Liver (tissue), 9 donors: Measurements from ENCODE around the gene GTF2B. TPM values are rescaled to one million over a fixed set of nuclear protein-coding genes. Genes with fewer than 3 reads are reported as not detected.

ENCODE experiments used
- DNase-seq: peaks from one replicate; pipeline ENCODE4 v3.0.0-alpha.2; 2017; ENCODE audit warnings: low spot score
- H3K27ac ChIP-seq, 2 donors: one replicate each; pipeline ENCODE4 v1.7.0; 2013; ENCODE audit warnings: inconsistent platforms in 2 of 2, low read length in 2 of 2, control low read depth in 1 of 2, low read depth in 1 of 2, mild to moderate bottlenecking in 1 of 2
- H3K27me3 ChIP-seq, 4 donors: one replicate each; pipeline versions ENCODE4 v1.6.1 to v1.7.0; 2013; ENCODE audit warnings: low read length in 3 of 4, inconsistent platforms in 1 of 4, mild to moderate bottlenecking in 1 of 4, moderate library complexity in 1 of 4; ENCODE audit not compliant: control insufficient read depth in 4 of 4, insufficient read depth in 4 of 4
- H3K36me3 ChIP-seq, 4 donors: one replicate each; pipeline versions ENCODE4 v1.6.1 to v1.7.0; 2013; ENCODE audit warnings: low read length in 3 of 4, mild to moderate bottlenecking in 3 of 4, low read depth in 1 of 4, moderate library complexity in 1 of 4; ENCODE audit not compliant: control insufficient read depth in 4 of 4, insufficient read depth in 3 of 4
- H3K4me1 ChIP-seq, 4 donors: one replicate each; pipeline versions ENCODE4 v1.6.1 to v1.7.0; 2013; ENCODE audit warnings: low read length in 3 of 4, mild to moderate bottlenecking in 3 of 4, moderate library complexity in 1 of 4; ENCODE audit not compliant: control insufficient read depth in 4 of 4, insufficient read depth in 4 of 4
- H3K4me3 ChIP-seq, 3 donors: one replicate each; pipeline versions ENCODE4 v1.6.1 to v1.7.0; 2013; ENCODE audit warnings: low read length in 3 of 3, control low read depth in 1 of 3, low read depth in 1 of 3, mild to moderate bottlenecking in 1 of 3
- H3K9ac ChIP-seq, 2 donors: one replicate each; pipeline ENCODE4 v1.7.0; 2013; ENCODE audit warnings: low read length in 2 of 2, mild to moderate bottlenecking in 2 of 2, moderate library complexity in 2 of 2, control low read depth in 1 of 2, low read depth in 1 of 2
- H3K9me3 ChIP-seq, 4 donors: one replicate each; pipeline versions ENCODE4 v1.6.1 to v1.7.0; 2013; ENCODE audit warnings: low read length in 3 of 4; ENCODE audit not compliant: control insufficient read depth in 4 of 4
- ATF3 ChIP-seq: IDR thresholded peaks from 2 replicates; pipeline ENCODE4 v1.6.1; 2016; ENCODE audit warnings: antibody characterized with exemption
- CTCF ChIP-seq: fragments of 150-350 bp; IDR thresholded peaks from 2 replicates; pipeline ENCODE4 v1.5.1; 2017; ENCODE audit warnings: improper control_type of control experiment, low read depth, low read length; ENCODE audit not compliant: missing input control
- EGR1 ChIP-seq, 2 donors: IDR thresholded peaks; 2 replicates each; pipeline ENCODE4 v1.6.1; 2016 to 2018; ENCODE audit warnings: antibody characterized with exemption in 2 of 2, low read depth in 2 of 2
- FOXA1 ChIP-seq: IDR thresholded peaks from 2 replicates; pipeline ENCODE4 v1.6.1; 2016; ENCODE audit warnings: antibody characterized with exemption
- FOXA2 ChIP-seq: IDR thresholded peaks from 2 replicates; pipeline ENCODE4 v1.6.1; 2016; ENCODE audit warnings: antibody characterized with exemption
- GABPA ChIP-seq, 2 donors: IDR thresholded peaks in 1 of 2; conservative IDR thresholded peaks in 1 of 2; 2 replicates each; pipeline ENCODE4 v1.6.1; 2016; ENCODE audit warnings: antibody characterized with exemption in 2 of 2, mild to moderate bottlenecking in 1 of 2, moderate library complexity in 1 of 2
- HNF4A ChIP-seq, 2 donors: conservative IDR thresholded peaks; 2 replicates each; pipeline ENCODE4 v1.6.1; 2016; ENCODE audit warnings: antibody characterized with exemption in 2 of 2, mild to moderate bottlenecking in 2 of 2
- HNF4G ChIP-seq: IDR thresholded peaks from 2 replicates; pipeline ENCODE4 v1.6.1; 2016; ENCODE audit warnings: antibody characterized with exemption
- JUND ChIP-seq, 2 donors: IDR thresholded peaks; 2 replicates each; pipeline ENCODE4 v1.6.1; 2016; ENCODE audit warnings: antibody characterized with exemption in 2 of 2
- MAX ChIP-seq: IDR thresholded peaks from 2 replicates; pipeline ENCODE4 v1.6.1; 2016; ENCODE audit warnings: antibody characterized with exemption
- NR2F2 ChIP-seq: IDR thresholded peaks from 2 replicates; pipeline ENCODE4 v1.6.1; 2016; ENCODE audit warnings: antibody characterized with exemption
- RAD21 ChIP-seq, 2 donors: IDR thresholded peaks; 2 replicates each; pipeline ENCODE4 v1.6.1; 2016; ENCODE audit warnings: antibody characterized with exemption in 2 of 2, mild to moderate bottlenecking in 2 of 2
- REST ChIP-seq: IDR thresholded peaks from 2 replicates; pipeline ENCODE4 v1.6.1; 2016; ENCODE audit warnings: antibody characterized with exemption, mild to moderate bottlenecking
- RXRA ChIP-seq, 2 donors: IDR thresholded peaks; 2 replicates each; pipeline ENCODE4 v1.6.1; 2017 to 2018; ENCODE audit warnings: antibody characterized with exemption in 2 of 2, mild to moderate bottlenecking in 1 of 2
- SP1 ChIP-seq: IDR thresholded peaks from 2 replicates; pipeline ENCODE4 v1.6.1; 2018; ENCODE audit warnings: antibody characterized with exemption, mild to moderate bottlenecking
- TAF1 ChIP-seq: conservative IDR thresholded peaks from 2 replicates; pipeline ENCODE4 v1.6.1; 2016; ENCODE audit warnings: antibody characterized with exemption, mild to moderate bottlenecking
- YY1 ChIP-seq: IDR thresholded peaks from 2 replicates; pipeline ENCODE4 v1.6.1; 2016; ENCODE audit warnings: antibody characterized with exemption, mild to moderate bottlenecking
- ZBTB33 ChIP-seq: IDR thresholded peaks from 2 replicates; pipeline ENCODE4 v1.6.1; 2016; ENCODE audit warnings: antibody characterized with exemption
- WGBS: extraction: QIAGEN DNeasy Blood & Tissue Kit; methylation state at CpG from one replicate; pipeline ENCODE4 v1.1.7; 2013; 5-methylcytosine and 5-hydroxymethylcytosine counted together
- polyA plus RNA-seq, 2 donors: library from polyadenylated mRNA; stranded (reverse) in 1 of 2; unstranded in 1 of 2; fragments of 200-250 nt in 1 of 2; fragments of >200 nt in 1 of 2; fragmentation: Nextera tagmentation in 1 of 2; extraction: Ambion mirVana in 1 of 2; gene quantifications; one replicate each; pipeline versions ENCODE4 v1.2.1 to v1.2.3, GENCODE V29; 2013 to 2015
- total RNA-seq, 2 donors: library from RNA; depleted of rRNA; stranded (reverse); fragments of >200 nt; gene quantifications; one replicate each; pipeline ENCODE4 v1.2.3, GENCODE V29; 2014
- donor health status: healthy.
- donor health status: healthy.
- donor health status: healthy.
- donor health status: healthy.
- donor health status: healthy.

Gene GTF2B
- total and polyA plus RNA-seq, 4 donors: 13.5 to 50.6 (median 23.5) TPM

GRCh38 chr1:88875595-88875994 is 15.8 kb downstream of the GTF2B start:
- TF ChIP-seq YY1 (no peak), CTCF (no peak), SP1 (no peak), RXRA (IDR thresholded peaks at IDR 0.05) (no peak), HNF4G (no peak), JUND (IDR thresholded peaks at IDR 0.05) (no peak), GABPA (IDR thresholded peaks at IDR 0.05 in 1 of 2, conservative IDR thresholded peaks at IDR 0.05 in 1 of 2) (no peak), HNF4A (conservative IDR thresholded peaks at IDR 0.05) (no peak), FOXA2 (no peak), TAF1 (no peak), ZBTB33 (no peak), EGR1 (IDR thresholded peaks at IDR 0.05; ENCODE audit: low read depth in 2 of 2) (no peak), ATF3 (no peak), REST (no peak), MAX (no peak), NR2F2 (no peak), FOXA1 (no peak), RAD21 (IDR thresholded peaks at IDR 0.05) (no peak)
- WGBS: 92% methylated on average over 4 of the region's 4 CpGs
- no peaks in the 10 kb centered on the region for H3K27me3 ChIP-seq
- no peaks in the 10 kb centered on the region for H3K9me3 ChIP-seq
- H3K27ac ChIP-seq: no peak overlapping the region
- peaks cover 2 to 34% (median 17%) of the 10 kb centered on the region in 4 donors for H3K4me1 ChIP-seq
- H3K36me3 ChIP-seq: peaks cover 0 to 5% (median 2%) of the 10 kb centered on the region in 4 donors
- DNase-seq: no peak
- H3K4me3 ChIP-seq: no peak overlapping the region
- H3K9ac ChIP-seq: no peak overlapping the region
